HCT116 (cell line): ENCODE results near the gene NDC80. TPM values are rescaled to one million over a fixed set of nuclear protein-coding genes. Genes with fewer than 3 reads are reported as not detected.

Experiments
- ATAC-seq: fragments of 200-7000 bp; cut with Tn5 transposase; 2 replicates; pipeline ENCODE4 v1.9.1; 2020; ENCODE audit warnings: mild to moderate bottlenecking, moderate library complexity
- BruUV-seq: library from RNA; stranded (reverse); fragments of 400-500 nt; replicated peaks from 2 replicates; lab custom pipeline; 2021; lab: Mats Ljungman, UMichigan
- CTCF ChIA-PET: fragments of 300-600 bp; sonication (Branson Sonifier 250); formaldehyde crosslinking; loops from one replicate; lab custom pipeline; 2021; ENCODE audit warnings: antibody characterized with exemption; lab: Charles Lee
- POLR2A ChIA-PET: fragments of 300-600, 350-600 bp; sonication (Branson Sonifier 250); formaldehyde crosslinking; loops from one replicate; lab custom pipeline; 2021; ENCODE audit warnings: antibody characterized with exemption; lab: Charles Lee
- RAD21 ChIA-PET, 2 experiments: fragments of 300-600 bp; sonication (Branson Sonifier 250); formaldehyde crosslinking; loops; one replicate each; lab custom pipeline; 2023; ENCODE audit warnings: low total read pairs in 2 of 2; ENCODE audit not compliant: uncharacterized antibody in 2 of 2, unreplicated experiment in 2 of 2, low non-redundant PET in 1 of 2; lab: Charles Lee
- DNase-seq: peaks from one replicate; pipeline ENCODE4 v3.0.0-alpha.2; 2010; ENCODE audit warnings: low read depth, low spot score
- H2AFZ ChIP-seq: fragments of 200-600 bp; shearing (Covaris generic), sonication (generic); 2 replicates; pipeline ENCODE4 v1.6.1; 2017; ENCODE audit warnings: low read depth, mixed run types, mixed read lengths, antibody characterized with exemption, low read length; ENCODE audit not compliant: poor library complexity, severe bottlenecking
- H3K27ac ChIP-seq: 2 replicates; pipeline ENCODE4 v1.5.1; 2012; ENCODE audit warnings: low read depth, low read length
- H3K27me3 ChIP-seq: fragments of 200-600 bp; sonication (generic); 2 replicates; pipeline ENCODE4 v1.6.1; 2016; ENCODE audit warnings: mixed run types, low read length, mixed read lengths; ENCODE audit not compliant: insufficient read depth
- H3K36me3 ChIP-seq, 2 experiments: fragments of 200-500 bp in 1 of 2; fragments of 200-600 bp in 1 of 2; sonication (Bioruptor generic) in 1 of 2; sonication (generic) in 1 of 2; 2 replicates each; pipeline versions ENCODE4 v1.5.1 to v1.6.1; 2014 to 2016; ENCODE audit warnings: low read length in 2 of 2, inconsistent platforms in 1 of 2, mixed read lengths in 1 of 2, mixed run types in 1 of 2; ENCODE audit not compliant: insufficient read depth in 2 of 2, control insufficient read depth in 1 of 2
- H3K4me1 ChIP-seq, 2 experiments: fragments of 200-600 bp in 1 of 2; sonication (generic) in 1 of 2; 2 replicates each; pipeline versions ENCODE4 v1.5.1 to v1.6.1; 2012 to 2017; ENCODE audit warnings: low read length in 2 of 2, inconsistent platforms in 1 of 2, mild to moderate bottlenecking in 1 of 2, mixed read lengths in 1 of 2, mixed run types in 1 of 2, moderate library complexity in 1 of 2; ENCODE audit not compliant: insufficient read depth in 2 of 2, control insufficient read depth in 1 of 2
- H3K4me2 ChIP-seq: fragments of 200-600 bp; sonication (generic); 2 replicates; pipeline ENCODE4 v1.6.1; 2017; ENCODE audit warnings: mixed run types, low read length, mixed read lengths
- H3K4me3 ChIP-seq, 2 experiments: fragments of 200-600 bp in 1 of 2; sonication (generic) in 1 of 2; replicated peaks in 1 of 2; 2 replicates each; pipeline ENCODE4 v1.5.1; 2011 to 2016; ENCODE audit warnings: low read length in 2 of 2, control low read depth in 1 of 2, low read depth in 1 of 2, mild to moderate bottlenecking in 1 of 2, mixed read lengths in 1 of 2, mixed run types in 1 of 2
- H3K79me2 ChIP-seq: fragments of 200-600 bp; sonication (generic); 2 replicates; pipeline ENCODE4 v1.6.1; 2017; ENCODE audit warnings: mild to moderate bottlenecking, mixed run types, low read length, moderate library complexity, mixed read lengths; ENCODE audit not compliant: insufficient read depth
- H3K9ac ChIP-seq: fragments of 200-600 bp; sonication (generic); 2 replicates; pipeline ENCODE4 v1.6.1; 2016; ENCODE audit warnings: low read length, mixed read lengths
- H3K9me2 ChIP-seq: fragments of 200-600 bp; sonication (generic), shearing (Covaris generic); 2 replicates; pipeline ENCODE4 v1.6.1; 2017; ENCODE audit warnings: mixed run types, mild to moderate bottlenecking, moderate library complexity; ENCODE audit not compliant: insufficient read depth
- H3K9me3 ChIP-seq, 2 experiments: fragments of 200-500 bp in 1 of 2; fragments of 200-600 bp in 1 of 2; sonication (Bioruptor generic) in 1 of 2; sonication (generic) in 1 of 2; 2 replicates each; pipeline ENCODE4 v1.6.1; 2014 to 2017; ENCODE audit warnings: low read length in 2 of 2, mixed read lengths in 2 of 2, inconsistent platforms in 1 of 2, low read depth in 1 of 2, mild to moderate bottlenecking in 1 of 2, mixed run types in 1 of 2, moderate library complexity in 1 of 2; ENCODE audit not compliant: control insufficient read depth in 1 of 2, insufficient read depth in 1 of 2
- H4K20me1 ChIP-seq: fragments of 200-600 bp; sonication (generic), shearing (Covaris generic); 2 replicates; pipeline ENCODE4 v1.6.1; 2017; ENCODE audit warnings: mixed run types, mild to moderate bottlenecking, moderate library complexity; ENCODE audit not compliant: insufficient read depth
- CBX3 ChIP-seq: IDR thresholded peaks from 2 replicates; pipeline ENCODE4 v1.6.1; 2012; ENCODE audit warnings: low read depth
- CEBPB ChIP-seq: IDR thresholded peaks from 2 replicates; pipeline ENCODE4 v1.6.1; 2012; ENCODE audit warnings: low read depth
- EGR1 ChIP-seq: IDR thresholded peaks from 2 replicates; pipeline ENCODE4 v1.6.1; 2012; ENCODE audit warnings: low read depth
- ELF1 ChIP-seq: IDR thresholded peaks from 2 replicates; pipeline ENCODE4 v1.6.1; 2012; ENCODE audit warnings: low read depth, borderline replicate concordance
- EZH2 ChIP-seq: fragments of 200-600 bp; sonication (generic); IDR thresholded peaks from 2 replicates; pipeline ENCODE4 v1.6.1; 2017; ENCODE audit warnings: antibody characterized with exemption, mixed run types
- EZH2phosphoT487 ChIP-seq: fragments of 200-600 bp; IDR thresholded peaks from 2 replicates; pipeline ENCODE4 v1.6.1; 2018; ENCODE audit warnings: antibody characterized with exemption, borderline replicate concordance
- FOSL1 ChIP-seq: IDR thresholded peaks from 2 replicates; pipeline ENCODE4 v1.6.1; 2012; ENCODE audit warnings: low read depth
- JUND ChIP-seq: IDR thresholded peaks from 2 replicates; pipeline ENCODE4 v1.6.1; 2012
- POLR2A ChIP-seq: IDR thresholded peaks from 2 replicates; pipeline ENCODE4 v1.7.0; 2011; ENCODE audit warnings: borderline replicate concordance; ENCODE audit not compliant: insufficient read depth, insufficient read length; ENCODE audit errors: extremely low read depth
- POLR2AphosphoS5 ChIP-seq: IDR thresholded peaks from 2 replicates; pipeline ENCODE4 v1.6.1; 2011; ENCODE audit warnings: mild to moderate bottlenecking, low read depth, low read length, moderate library complexity
- RAD21 ChIP-seq: IDR thresholded peaks from 2 replicates; pipeline ENCODE4 v1.6.1; 2012; ENCODE audit warnings: low read depth, mild to moderate bottlenecking
- SIN3A ChIP-seq: IDR thresholded peaks from 2 replicates; pipeline ENCODE4 v1.6.1; 2012; ENCODE audit warnings: low read depth
- SP1 ChIP-seq: IDR thresholded peaks from 2 replicates; pipeline ENCODE4 v1.6.1; 2012; ENCODE audit warnings: low read depth
- YY1 ChIP-seq: IDR thresholded peaks from 2 replicates; pipeline ENCODE4 v1.6.1; 2011; ENCODE audit warnings: low read length, low read depth, moderate library complexity, mild to moderate bottlenecking; ENCODE audit not compliant: insufficient replicate concordance; ENCODE audit errors: extremely low read depth
- intact Hi-C: fragments of 100-400 bp; cut with micrococcal nuclease; formaldehyde crosslinking; loops from 2 replicates; pipeline ENCODE4 v1.10.0; 2022
- total RNA-seq: library from RNA; stranded (reverse); gene quantifications from one replicate; pipeline ENCODE4 v1.2.1, GENCODE V29; 2021; ENCODE audit not compliant: unreplicated experiment
- TF ChIP-seq, protein P1 (sequence below): IDR thresholded peaks from 2 replicates; pipeline ENCODE4 v1.6.1; 2012
- TF ChIP-seq, protein P2 (sequence below): IDR thresholded peaks from 2 replicates; pipeline ENCODE4 v1.6.1; 2011; ENCODE audit warnings: mild to moderate bottlenecking, low read length, moderate library complexity; ENCODE audit not compliant: insufficient replicate concordance; ENCODE audit errors: extremely low read depth

NDC80 gene
- total RNA-seq, 1 experiment from 2014 or later = 46.0 TPM

- Histone ChIP-seq H2AFZ (no peak overlapping the region), H3K27ac (no peak overlapping the region), H4K20me1 (no peaks in the 10 kb centered on the region), H3K9me3 (no peaks in the 10 kb centered on the region), H3K9me2 (no peaks in the 10 kb centered on the region), H3K4me3 (no peak overlapping the region), H3K36me3 (peaks cover 17 to 53% of the 10 kb centered on the region in 2 experiments), H3K4me2 (no peak overlapping the region), H3K79me2 (peaks cover 23% of the 10 kb centered on the region), H3K4me1 (peaks cover 15 to 28% of the 10 kb centered on the region in 2 experiments; a peak in 3 of 4 replicates), H3K9ac (no peak overlapping the region), H3K27me3 (no peaks in the 10 kb centered on the region)
- no peak for TF ChIP-seq SIN3A
- no TSS peak for BruUV-seq
- ChIA-PET RAD21 (no interaction called here), POLR2A (no interaction called here), CTCF (no interaction called here)
- ATAC-seq = no peak
- DNase-seq = no peak
- intact Hi-C loops = no loop called here
These were observed 16.4 kb downstream of the NDC80 start for GRCh38 chr18:2587788-2588187.

DNA sequence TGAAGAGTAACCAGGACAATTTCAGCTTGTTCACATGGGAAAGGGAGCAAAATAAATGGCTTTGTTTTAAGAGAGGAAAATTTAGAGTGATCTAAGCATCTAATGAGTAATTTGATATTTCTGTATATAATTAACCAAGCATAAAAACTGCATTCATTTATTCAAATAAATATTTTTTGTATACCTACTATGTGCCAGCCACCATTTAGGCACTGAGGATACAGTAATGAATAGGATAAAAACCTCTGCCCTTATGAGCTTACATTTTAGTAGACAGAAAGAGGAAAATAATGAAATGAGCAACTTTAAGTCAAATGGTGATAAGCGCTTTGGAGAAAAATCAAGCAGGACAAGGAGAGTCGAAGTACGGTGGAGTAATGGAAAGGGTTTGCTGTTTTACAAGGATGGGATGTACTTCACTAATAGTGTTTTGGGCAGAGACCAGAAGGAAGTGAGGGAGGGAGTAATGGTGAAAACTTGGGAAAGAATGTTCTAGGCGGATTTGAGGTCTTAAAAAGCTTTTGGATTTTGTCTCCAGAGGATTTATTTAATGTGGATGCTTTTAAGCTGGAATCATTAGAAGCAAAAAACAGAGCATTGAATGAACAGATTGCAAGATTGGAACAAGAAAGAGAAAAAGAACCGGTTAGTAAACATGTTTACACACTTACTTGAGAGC lies 17.4 kb downstream of the NDC80 start:
- no peak overlapping the region for H3K9ac ChIP-seq
- TSS peak; percentile 94 for BruUV-seq
- no peaks in the 10 kb centered on the region for H3K9me2 ChIP-seq
- CTCF ChIA-PET = no interaction called here
- POLR2A ChIA-PET = no interaction called here
- no peak overlapping the region for H2AFZ ChIP-seq
- peaks cover 16 to 56% of the 10 kb centered on the region in 2 experiments for H3K36me3 ChIP-seq
- H3K27me3 ChIP-seq = no peaks in the 10 kb centered on the region
- no peak overlapping the region for H3K4me2 ChIP-seq
- DNase-seq (no peak), ATAC-seq (no peak)
- peaks cover 15 to 32% of the 10 kb centered on the region in 2 experiments; a peak in 3 of 4 replicates for H3K4me1 ChIP-seq
- peak overlapping the region; percentile 26; the same call in 1 of the 2 replicates for H3K27ac ChIP-seq
- H3K79me2 ChIP-seq = peaks cover 16% of the 10 kb centered on the region
- intact Hi-C loops = no loop called here
- RAD21 ChIA-PET = no interaction called here
- no peaks in the 10 kb centered on the region for H4K20me1 ChIP-seq
- H3K9me3 ChIP-seq = no peaks in the 10 kb centered on the region
- H3K4me3 ChIP-seq = no peak overlapping the region
- TF ChIP-seq SP1 (no peak), FOSL1 (no peak), ELF1 (no peak), CEBPB (no peak), JUND (no peak), CBX3 (no peak), RAD21 (no peak), YY1 (no peak), POLR2AphosphoS5 (no peak), POLR2A (no peak), EZH2 (no peak), EGR1 (no peak), EZH2phosphoT487 (no peak), SIN3A (no peak)
- TF ChIP-seq, protein P1, sequence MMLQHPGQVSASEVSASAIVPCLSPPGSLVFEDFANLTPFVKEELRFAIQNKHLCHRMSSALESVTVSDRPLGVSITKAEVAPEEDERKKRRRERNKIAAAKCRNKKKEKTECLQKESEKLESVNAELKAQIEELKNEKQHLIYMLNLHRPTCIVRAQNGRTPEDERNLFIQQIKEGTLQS = no peak
- TF ChIP-seq, protein P2, sequence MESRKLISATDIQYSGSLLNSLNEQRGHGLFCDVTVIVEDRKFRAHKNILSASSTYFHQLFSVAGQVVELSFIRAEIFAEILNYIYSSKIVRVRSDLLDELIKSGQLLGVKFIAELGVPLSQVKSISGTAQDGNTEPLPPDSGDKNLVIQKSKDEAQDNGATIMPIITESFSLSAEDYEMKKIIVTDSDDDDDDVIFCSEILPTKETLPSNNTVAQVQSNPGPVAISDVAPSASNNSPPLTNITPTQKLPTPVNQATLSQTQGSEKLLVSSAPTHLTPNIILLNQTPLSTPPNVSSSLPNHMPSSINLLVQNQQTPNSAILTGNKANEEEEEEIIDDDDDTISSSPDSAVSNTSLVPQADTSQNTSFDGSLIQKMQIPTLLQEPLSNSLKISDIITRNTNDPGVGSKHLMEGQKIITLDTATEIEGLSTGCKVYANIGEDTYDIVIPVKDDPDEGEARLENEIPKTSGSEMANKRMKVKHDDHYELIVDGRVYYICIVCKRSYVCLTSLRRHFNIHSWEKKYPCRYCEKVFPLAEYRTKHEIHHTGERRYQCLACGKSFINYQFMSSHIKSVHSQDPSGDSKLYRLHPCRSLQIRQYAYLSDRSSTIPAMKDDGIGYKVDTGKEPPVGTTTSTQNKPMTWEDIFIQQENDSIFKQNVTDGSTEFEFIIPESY = no peak
